ENCODE measurements around the gene TFF1.

Gene TFF1

DNA sequence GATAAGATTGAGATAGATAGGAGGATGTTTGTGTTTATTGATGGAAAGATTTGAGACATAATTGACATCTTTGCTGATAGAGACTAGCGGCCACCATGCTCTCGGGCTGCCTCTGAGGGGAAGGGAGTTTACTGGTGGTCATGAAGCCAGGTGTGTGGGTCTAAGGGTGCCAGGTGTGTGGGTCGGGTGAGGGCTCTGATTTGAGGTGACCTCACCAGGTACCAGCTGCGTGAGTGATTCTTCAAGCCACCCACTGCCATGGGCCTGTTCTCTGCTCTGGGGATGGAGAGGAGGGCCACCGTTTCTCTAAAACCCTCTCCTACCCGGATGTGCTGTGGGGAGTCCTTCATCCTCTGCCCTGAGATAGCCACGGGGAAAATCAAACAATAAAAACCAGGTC is 40.5 kb upstream of the TFF1 start:
- no peak overlapping the region for H3K14ac ChIP-seq (ENCODE audit: low read length)
- H2BK5ac ChIP-seq (ENCODE audit: low read length) = no peak overlapping the region
- no peak overlapping the region for H2BK12ac ChIP-seq (ENCODE audit: low read length)
- DNase-seq (ENCODE audit: low spot score) = no peak
- H3K23ac ChIP-seq (ENCODE audit: low read depth, low read length, poor library complexity) = no peak overlapping the region
- H4K8ac ChIP-seq (ENCODE audit: low read depth, low read length) = no peak overlapping the region
- peak overlapping the region; percentile 32 for H3K9ac ChIP-seq (ENCODE audit: low read depth, low read length, poor library complexity)
- no peak overlapping the region for H3K4me2 ChIP-seq (ENCODE audit: insufficient read depth, low read length, poor library complexity, severe bottlenecking)
- no peak overlapping the region for H3K27ac ChIP-seq (replicated peaks; ENCODE audit: low read length)
- H3K18ac ChIP-seq (ENCODE audit: low read length) = no peak overlapping the region
- no peak overlapping the region for H4K91ac ChIP-seq (ENCODE audit: low read depth, low read length, poor library complexity)
- no peak overlapping the region for H3K4me3 ChIP-seq (ENCODE audit: low read length in 2 of 2)
- H3K27me3 ChIP-seq (ENCODE audit: control insufficient read depth in 3 of 3, insufficient read depth in 3 of 3, low read depth in 1 of 3, low read length in 3 of 3) = peaks cover 0 to 8% (median 0%) of the 10 kb centered on the region in 3 experiments
- no CpG with 5 or more reads among the region's 7 CpGs for WGBS, 2 donors (ENCODE audit: extremely low coverage in 2 of 2, insufficient read length in 2 of 2, insufficient replicate concordance in 1 of 2)
- peaks cover 0 to 5% of the 10 kb centered on the region in 2 donors for H3K9me3 ChIP-seq (replicated peaks in 1 of 2; ENCODE audit: control insufficient read depth in 2 of 2, insufficient read depth in 1 of 2, low read depth in 1 of 2, low read length in 2 of 2)
- H3K4me1 ChIP-seq (ENCODE audit: control insufficient read depth in 2 of 2, insufficient read depth in 1 of 2, low read depth in 1 of 2, low read length in 2 of 2) = peaks cover 0 to 6% of the 10 kb centered on the region in 2 donors
- H3K36me3 ChIP-seq (replicated peaks in 1 of 2; ENCODE audit: control insufficient read depth in 2 of 2, insufficient read depth in 2 of 2, low read length in 2 of 2) = no peaks in the 10 kb centered on the region
- no peak overlapping the region for H2AFZ ChIP-seq (ENCODE audit: low read length)
- H3K79me1 ChIP-seq (ENCODE audit: low read depth, low read length) = peaks cover 3% of the 10 kb centered on the region
- no peak overlapping the region for H2BK120ac ChIP-seq (ENCODE audit: low read depth, low read length)
- H2BK15ac ChIP-seq (ENCODE audit: low read length) = no peak overlapping the region
- H3K4ac ChIP-seq (ENCODE audit: low read length) = no peak overlapping the region
- H2AK5ac ChIP-seq (ENCODE audit: low read depth, low read length) = no peak overlapping the region

DNA sequence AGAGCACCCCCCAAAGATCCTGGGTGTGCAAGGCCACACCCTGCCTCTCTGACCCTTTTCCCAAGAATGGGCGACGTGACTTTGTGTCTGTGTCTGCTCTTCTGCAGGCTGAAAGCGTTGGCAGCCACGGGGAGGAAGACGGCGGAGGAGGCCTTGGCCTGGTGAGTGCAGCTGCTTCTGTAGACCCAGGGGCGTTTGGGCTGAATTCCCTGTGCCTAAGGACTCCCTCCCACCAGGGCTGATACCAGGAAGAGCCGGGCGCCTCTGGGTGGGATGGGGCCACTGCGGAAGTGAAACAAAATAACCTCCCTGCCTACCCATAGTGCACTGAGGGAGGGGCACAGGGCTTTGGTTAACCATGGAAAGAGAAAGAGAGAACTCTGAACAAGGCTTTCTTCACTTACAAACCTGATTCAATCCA is 39.9 kb upstream of the TFF1 start:
- H3K14ac ChIP-seq (ENCODE audit: low read length) = no peak overlapping the region
- no peak overlapping the region for H3K18ac ChIP-seq (ENCODE audit: low read length)
- no peak overlapping the region for H2BK12ac ChIP-seq (ENCODE audit: low read length)
- H3K4me3 ChIP-seq (ENCODE audit: low read length in 2 of 2) = no peak overlapping the region
- no peak overlapping the region for H3K23ac ChIP-seq (ENCODE audit: low read depth, low read length, poor library complexity)
- H4K91ac ChIP-seq (ENCODE audit: low read depth, low read length, poor library complexity) = no peak overlapping the region
- H3K4me2 ChIP-seq (ENCODE audit: insufficient read depth, low read length, poor library complexity, severe bottlenecking) = no peak overlapping the region
- H2AFZ ChIP-seq (ENCODE audit: low read length) = no peak overlapping the region
- H3K4ac ChIP-seq (ENCODE audit: low read length) = no peak overlapping the region
- no peak overlapping the region for H4K8ac ChIP-seq (ENCODE audit: low read depth, low read length)
- DNase-seq (ENCODE audit: low spot score) = no peak
- H3K9ac ChIP-seq (ENCODE audit: low read depth, low read length, poor library complexity) = no peak overlapping the region
- peak overlapping the region; percentile 37 for H2BK120ac ChIP-seq (ENCODE audit: low read depth, low read length)
- H3K36me3 ChIP-seq (replicated peaks in 1 of 2; ENCODE audit: control insufficient read depth in 2 of 2, insufficient read depth in 2 of 2, low read length in 2 of 2) = no peaks in the 10 kb centered on the region
- peak overlapping the region; percentile 87 for H2AK5ac ChIP-seq (ENCODE audit: low read depth, low read length)
- no peak overlapping the region for H2BK5ac ChIP-seq (ENCODE audit: low read length)
- peaks cover 0 to 3% of the 10 kb centered on the region in 2 donors for H3K9me3 ChIP-seq (replicated peaks in 1 of 2; ENCODE audit: control insufficient read depth in 2 of 2, insufficient read depth in 1 of 2, low read depth in 1 of 2, low read length in 2 of 2)
- peaks cover 3% of the 10 kb centered on the region for H3K79me1 ChIP-seq (ENCODE audit: low read depth, low read length)
- peaks cover 0 to 6% of the 10 kb centered on the region in 2 donors for H3K4me1 ChIP-seq (ENCODE audit: control insufficient read depth in 2 of 2, insufficient read depth in 1 of 2, low read depth in 1 of 2, low read length in 2 of 2)
- no peak overlapping the region for H3K27ac ChIP-seq (replicated peaks; ENCODE audit: low read length)
- WGBS, 2 donors (ENCODE audit: extremely low coverage in 2 of 2, insufficient read length in 2 of 2, insufficient replicate concordance in 1 of 2) = no CpG with 5 or more reads among the region's 10 CpGs
- H2BK15ac ChIP-seq (ENCODE audit: low read length) = no peak overlapping the region
- peaks cover 0 to 8% (median 0%) of the 10 kb centered on the region in 3 experiments for H3K27me3 ChIP-seq (ENCODE audit: control insufficient read depth in 3 of 3, insufficient read depth in 3 of 3, low read depth in 1 of 3, low read length in 3 of 3)

DNA sequence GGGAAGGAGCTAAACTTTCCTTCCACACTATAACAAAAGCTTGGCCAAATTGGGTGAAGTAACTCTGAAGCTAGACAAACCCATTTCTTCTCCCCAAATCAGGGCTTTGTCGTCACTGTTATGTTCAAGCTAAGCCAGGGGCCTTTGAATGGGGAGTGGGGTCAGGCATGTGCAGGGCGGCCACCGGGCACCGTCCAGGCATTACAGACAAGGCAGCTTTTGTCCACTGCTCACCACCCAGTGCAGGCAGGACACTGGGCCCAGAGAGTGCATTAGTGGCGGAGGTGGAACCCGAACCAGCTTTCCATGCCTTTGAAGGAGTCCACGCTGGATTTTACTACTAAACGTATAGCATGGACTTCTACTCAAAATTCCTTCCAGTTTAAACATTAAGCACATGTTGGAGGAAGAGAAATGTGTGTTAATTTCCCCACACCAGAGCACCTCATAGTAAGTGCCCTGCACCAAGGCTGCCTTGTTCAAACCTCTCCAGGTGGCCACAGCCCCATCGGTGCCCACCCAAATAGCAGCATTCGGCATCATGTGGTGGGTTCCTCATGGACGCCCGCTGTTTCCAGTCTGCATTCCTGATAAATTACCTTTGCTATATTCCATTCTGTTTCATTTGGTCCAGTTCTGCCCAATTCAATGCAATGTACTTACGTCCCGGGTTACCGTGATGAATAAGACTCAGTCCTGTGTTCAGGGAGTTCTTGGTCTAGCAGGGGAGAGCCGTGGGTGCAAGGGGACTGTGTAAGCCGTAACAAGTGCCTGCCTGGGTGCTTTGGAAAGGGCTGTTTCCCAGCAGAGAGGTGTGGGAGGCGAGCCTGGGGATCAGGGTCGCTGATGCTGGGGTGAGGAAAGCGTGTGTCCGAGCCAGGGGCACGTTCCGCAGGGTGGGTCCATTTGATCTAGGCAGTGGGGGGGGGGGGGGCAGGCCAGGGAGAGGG is 39.0 kb upstream of the TFF1 start:
- H2BK5ac ChIP-seq (ENCODE audit: low read length) = no peak overlapping the region
- peak overlapping the region; percentile 87 for H2AK5ac ChIP-seq (ENCODE audit: low read depth, low read length)
- no peak for DNase-seq (ENCODE audit: low spot score)
- no CpG with 5 or more reads among the region's 23 CpGs for WGBS, 2 donors (ENCODE audit: extremely low coverage in 2 of 2, insufficient read length in 2 of 2, insufficient replicate concordance in 1 of 2)
- H2AFZ ChIP-seq (ENCODE audit: low read length) = no peak overlapping the region
- H3K4me1 ChIP-seq (ENCODE audit: control insufficient read depth in 2 of 2, insufficient read depth in 1 of 2, low read depth in 1 of 2, low read length in 2 of 2) = peaks cover 0 to 6% of the 10 kb centered on the region in 2 donors
- no peak overlapping the region for H3K4me2 ChIP-seq (ENCODE audit: insufficient read depth, low read length, poor library complexity, severe bottlenecking)
- H3K4ac ChIP-seq (ENCODE audit: low read length) = no peak overlapping the region
- no peak overlapping the region for H3K9ac ChIP-seq (ENCODE audit: low read depth, low read length, poor library complexity)
- peaks cover 3% of the 10 kb centered on the region for H3K79me1 ChIP-seq (ENCODE audit: low read depth, low read length)
- H3K4me3 ChIP-seq (ENCODE audit: low read length in 2 of 2) = no peak overlapping the region
- H2BK12ac ChIP-seq (ENCODE audit: low read length) = no peak overlapping the region
- no peak overlapping the region for H3K27ac ChIP-seq (replicated peaks; ENCODE audit: low read length)
- peaks cover 0 to 8% (median 0%) of the 10 kb centered on the region in 3 experiments for H3K27me3 ChIP-seq (ENCODE audit: control insufficient read depth in 3 of 3, insufficient read depth in 3 of 3, low read depth in 1 of 3, low read length in 3 of 3)
- peaks cover 0 to 2% of the 10 kb centered on the region in 2 donors for H3K9me3 ChIP-seq (replicated peaks in 1 of 2; ENCODE audit: control insufficient read depth in 2 of 2, insufficient read depth in 1 of 2, low read depth in 1 of 2, low read length in 2 of 2)
- H3K18ac ChIP-seq (ENCODE audit: low read length) = no peak overlapping the region
- no peak overlapping the region for H2BK120ac ChIP-seq (ENCODE audit: low read depth, low read length)
- H4K91ac ChIP-seq (ENCODE audit: low read depth, low read length, poor library complexity) = no peak overlapping the region
- no peaks in the 10 kb centered on the region for H3K36me3 ChIP-seq (replicated peaks in 1 of 2; ENCODE audit: control insufficient read depth in 2 of 2, insufficient read depth in 2 of 2, low read length in 2 of 2)
- no peak overlapping the region for H3K14ac ChIP-seq (ENCODE audit: low read length)
- peak overlapping the region; percentile 22 for H3K23ac ChIP-seq (ENCODE audit: low read depth, low read length, poor library complexity)
- H4K8ac ChIP-seq (ENCODE audit: low read depth, low read length) = peak overlapping the region; percentile 23
- peak overlapping the region; percentile 17 for H2BK15ac ChIP-seq (ENCODE audit: low read length)

DNA sequence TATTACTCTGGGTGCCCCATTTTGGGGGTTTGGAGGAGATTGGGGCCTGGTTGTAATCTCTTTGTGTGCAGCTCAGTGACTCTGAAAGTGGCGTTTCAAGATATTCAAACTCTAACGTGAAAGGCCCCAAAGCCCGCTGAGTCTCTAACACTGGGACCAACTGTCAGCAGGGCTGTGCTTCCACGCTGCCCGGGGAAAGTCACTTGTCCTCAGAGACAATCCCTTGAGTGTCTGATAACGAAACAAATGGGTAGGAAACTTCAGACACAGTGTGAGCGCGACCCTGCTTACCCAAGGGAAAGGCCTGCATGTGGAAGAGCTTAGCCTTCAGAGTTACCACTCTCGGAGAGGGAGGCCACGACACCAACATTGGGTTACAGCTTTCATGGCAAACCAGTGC is 38.2 kb upstream of the TFF1 start:
- Histone ChIP-seq H3K4me2 (ENCODE audit: insufficient read depth, low read length, poor library complexity, severe bottlenecking) (no peak overlapping the region), H3K9me3 (replicated peaks in 1 of 2; ENCODE audit: control insufficient read depth in 2 of 2, insufficient read depth in 1 of 2, low read depth in 1 of 2, low read length in 2 of 2) (peaks cover 0 to 2% of the 10 kb centered on the region in 2 donors), H2BK15ac (ENCODE audit: low read length) (no peak overlapping the region), H4K8ac (ENCODE audit: low read depth, low read length) (no peak overlapping the region), H3K36me3 (replicated peaks in 1 of 2; ENCODE audit: control insufficient read depth in 2 of 2, insufficient read depth in 2 of 2, low read length in 2 of 2) (no peaks in the 10 kb centered on the region), H3K4me3 (ENCODE audit: low read length in 2 of 2) (no peak overlapping the region), H4K91ac (ENCODE audit: low read depth, low read length, poor library complexity) (no peak overlapping the region), H3K9ac (ENCODE audit: low read depth, low read length, poor library complexity) (no peak overlapping the region), H3K14ac (ENCODE audit: low read length) (no peak overlapping the region), H2BK12ac (ENCODE audit: low read length) (no peak overlapping the region), H2AFZ (ENCODE audit: low read length) (no peak overlapping the region), H3K4me1 (ENCODE audit: control insufficient read depth in 2 of 2, insufficient read depth in 1 of 2, low read depth in 1 of 2, low read length in 2 of 2) (peaks cover 0 to 6% of the 10 kb centered on the region in 2 donors), H3K79me1 (ENCODE audit: low read depth, low read length) (peaks cover 3% of the 10 kb centered on the region), H3K4ac (ENCODE audit: low read length) (no peak overlapping the region), H3K27me3 (ENCODE audit: control insufficient read depth in 3 of 3, insufficient read depth in 3 of 3, low read depth in 1 of 3, low read length in 3 of 3) (peaks cover 0 to 8% (median 0%) of the 10 kb centered on the region in 3 experiments), H3K27ac (replicated peaks; ENCODE audit: low read length) (no peak overlapping the region), H2BK5ac (ENCODE audit: low read length) (no peak overlapping the region), H3K18ac (ENCODE audit: low read length) (no peak overlapping the region), H2AK5ac (ENCODE audit: low read depth, low read length) (no peak overlapping the region), H3K23ac (ENCODE audit: low read depth, low read length, poor library complexity) (no peak overlapping the region), H2BK120ac (ENCODE audit: low read depth, low read length) (no peak overlapping the region)
- no CpG with 5 or more reads among the region's 10 CpGs for WGBS, 2 donors (ENCODE audit: extremely low coverage in 2 of 2, insufficient read length in 2 of 2, insufficient replicate concordance in 1 of 2)
- DNase-seq (ENCODE audit: low spot score) = no peak
